Testis (tissue), 2 donors: ENCODE data around the gene PRLR.

Experiments used
- CTCF ChIP-seq, 3 experiments: fragments of 450-650 bp in 2 of 3; fragments of 200-600 bp in 1 of 3; sonication (generic) in 1 of 3; IDR thresholded peaks; one replicate each; pipeline ENCODE4 v1.5.1; 2016 to 2019; ENCODE audit warnings: antibody characterized with exemption in 3 of 3, mild to moderate bottlenecking in 2 of 3, moderate library complexity in 1 of 3
- POLR2A ChIP-seq: fragments of 450-650 bp; IDR thresholded peaks from one replicate; pipeline ENCODE4 v1.6.1; 2017; ENCODE audit warnings: antibody characterized with exemption, mild to moderate bottlenecking, moderate library complexity

GRCh38 chr5:35091704-35092103 is 138.6 kb downstream of the PRLR start:
- no peak for TF ChIP-seq POLR2A
- TF ChIP-seq CTCF (IDR thresholded peaks at IDR 0.05), result no peak
